NT2/D1 (cell line): ENCODE data around the gene PCSK4.

ENCODE experiments used
- YY1 ChIP-seq: IDR thresholded peaks from 2 replicates; pipeline ENCODE4 v1.6.1; 2011; ENCODE audit not compliant: insufficient read length, insufficient read depth
- ZNF274 ChIP-seq: IDR thresholded peaks from 2 replicates; pipeline ENCODE4 v1.6.1; 2011; ENCODE audit warnings: mild to moderate bottlenecking, low read depth, low read length

GRCh38 chr19:1468274-1468820 is 21.8 kb downstream of the PCSK4 start:
- no peak for TF ChIP-seq YY1
- TF ChIP-seq ZNF274 = no peak
